ENCODE results near the gene ANTXR2. TPM values are rescaled to one million over a fixed set of nuclear protein-coding genes. Genes with fewer than 3 reads are reported as not detected.

Gene ANTXR2
- total and polyA plus RNA-seq, 4 experiments from 2014 or later, result 88.1 to 91.6 (median 90.7) TPM

- POLR2A ChIA-PET (ENCODE audit: partially characterized antibody), result no interaction called here
- Histone ChIP-seq H3K9me3 (ENCODE audit: control insufficient read depth in 1 of 2, low read length in 2 of 2) (no peaks in the 10 kb centered on the region), H3K4me1 (ENCODE audit: insufficient read depth, low read length) (no peaks in the 10 kb centered on the region), H3K27me3 (ENCODE audit: insufficient read depth, low read length) (no peaks in the 10 kb centered on the region), H3K27ac (ENCODE audit: low read depth, low read length) (no peak overlapping the region), H3K36me3 (ENCODE audit: insufficient read depth, low read length) (no peaks in the 10 kb centered on the region), H3K4me3 (ENCODE audit: low read length in 2 of 2) (no peak overlapping the region)
- H3K36me3 Mint-ChIP-seq, result no peaks in the 10 kb centered on the region
- intact Hi-C loops (cut with micrococcal nuclease), result no loop called here
- no peak overlapping the region for H3K4me3 Mint-ChIP-seq
- no peak for DNase-seq
- H3K4me1 Mint-ChIP-seq, result no peaks in the 10 kb centered on the region
- H3K27me3 Mint-ChIP-seq, result peaks cover 3 to 5% of the 10 kb centered on the region in 2 donors
- H3K9me3 Mint-ChIP-seq, result peaks cover 0 to 3% (median 0%) of the 10 kb centered on the region in 8 donors
- no peak overlapping the region for H3K27ac Mint-ChIP-seq
- CTCF ChIA-PET (ENCODE audit: partially characterized antibody), result no interaction called here
These were observed 200.3 kb downstream of the ANTXR2 start for GRCh38 chr4:79872738-79873137.

- intact Hi-C loops (cut with micrococcal nuclease), result no loop called here
- H3K36me3 ChIP-seq (ENCODE audit: insufficient read depth, low read length), result no peaks in the 10 kb centered on the region
- Mint-ChIP-seq H3K9me3 (no peaks in the 10 kb centered on the region), H3K27me3 (peaks cover 3 to 4% of the 10 kb centered on the region in 2 donors), H3K27ac (no peak overlapping the region), H3K4me1 (no peaks in the 10 kb centered on the region), H3K4me3 (no peak overlapping the region), H3K36me3 (no peaks in the 10 kb centered on the region)
- ChIA-PET POLR2A (ENCODE audit: partially characterized antibody) (no interaction called here), CTCF (ENCODE audit: partially characterized antibody) (no interaction called here)
- H3K4me1 ChIP-seq (ENCODE audit: insufficient read depth, low read length), result no peaks in the 10 kb centered on the region
- H3K9me3 ChIP-seq (ENCODE audit: control insufficient read depth in 1 of 2, low read length in 2 of 2), result no peaks in the 10 kb centered on the region
- H3K27me3 ChIP-seq (ENCODE audit: insufficient read depth, low read length), result no peaks in the 10 kb centered on the region
- H3K4me3 ChIP-seq (ENCODE audit: low read length in 2 of 2), result no peak overlapping the region
- DNase-seq, result no peak
- no peak overlapping the region for H3K27ac ChIP-seq (ENCODE audit: low read depth, low read length)
These were observed 201.1 kb downstream of the ANTXR2 start for GRCh38 chr4:79871961-79872360.

GRCh38 chr4:79869597-79870237 lies 203.3 kb downstream of the ANTXR2 start:
- no peaks in the 10 kb centered on the region for H3K4me1 Mint-ChIP-seq
- Histone ChIP-seq H3K4me3 (ENCODE audit: low read length in 2 of 2) (no peak overlapping the region), H3K9me3 (ENCODE audit: control insufficient read depth in 1 of 2, low read length in 2 of 2) (no peaks in the 10 kb centered on the region), H3K4me1 (ENCODE audit: insufficient read depth, low read length) (no peaks in the 10 kb centered on the region), H3K27ac (ENCODE audit: low read depth, low read length) (no peak overlapping the region), H3K27me3 (ENCODE audit: insufficient read depth, low read length) (no peaks in the 10 kb centered on the region), H3K36me3 (ENCODE audit: insufficient read depth, low read length) (no peaks in the 10 kb centered on the region)
- ChIA-PET POLR2A (ENCODE audit: partially characterized antibody) (no interaction called here), CTCF (ENCODE audit: partially characterized antibody) (no interaction called here)
- intact Hi-C loops (cut with micrococcal nuclease), result no loop called here
- peaks cover 3 to 4% of the 10 kb centered on the region in 2 donors for H3K27me3 Mint-ChIP-seq
- no peaks in the 10 kb centered on the region for H3K9me3 Mint-ChIP-seq
- H3K36me3 Mint-ChIP-seq, result no peaks in the 10 kb centered on the region
- no peak for DNase-seq
- H3K4me3 Mint-ChIP-seq, result no peak overlapping the region
- no peak overlapping the region for H3K27ac Mint-ChIP-seq

GRCh38 chr4:79865201-79865597 lies 207.8 kb downstream of the ANTXR2 start:
- ChIA-PET CTCF (ENCODE audit: partially characterized antibody) (no interaction called here), POLR2A (ENCODE audit: partially characterized antibody) (no interaction called here)
- no peaks in the 10 kb centered on the region for H3K9me3 Mint-ChIP-seq

GRCh38 chr4:79864500-79865200 lies 208.4 kb downstream of the ANTXR2 start:
- ChIA-PET POLR2A (ENCODE audit: partially characterized antibody) (no interaction called here), CTCF (ENCODE audit: partially characterized antibody) (no interaction called here)
- Mint-ChIP-seq H3K27ac (no peak overlapping the region), H3K9me3 (no peaks in the 10 kb centered on the region), H3K4me3 (no peak overlapping the region), H3K36me3 (no peaks in the 10 kb centered on the region), H3K4me1 (no peaks in the 10 kb centered on the region), H3K27me3 (peaks cover 4% of the 10 kb centered on the region in 2 donors)
- Histone ChIP-seq H3K4me3 (ENCODE audit: low read length in 2 of 2) (no peak overlapping the region), H3K27ac (ENCODE audit: low read depth, low read length) (no peak overlapping the region), H3K4me1 (ENCODE audit: insufficient read depth, low read length) (no peaks in the 10 kb centered on the region), H3K9me3 (ENCODE audit: control insufficient read depth in 1 of 2, low read length in 2 of 2) (no peaks in the 10 kb centered on the region), H3K27me3 (ENCODE audit: insufficient read depth, low read length) (no peaks in the 10 kb centered on the region), H3K36me3 (ENCODE audit: insufficient read depth, low read length) (no peaks in the 10 kb centered on the region)
- no peak for DNase-seq
- intact Hi-C loops (cut with micrococcal nuclease), result no loop called here

More at GRCh38 chr4:79865201-79865597, 207.8 kb downstream of the ANTXR2 start:
- Histone ChIP-seq H3K4me1 (ENCODE audit: insufficient read depth, low read length) (no peaks in the 10 kb centered on the region), H3K27me3 (ENCODE audit: insufficient read depth, low read length) (no peaks in the 10 kb centered on the region), H3K4me3 (ENCODE audit: low read length in 2 of 2) (no peak overlapping the region), H3K27ac (ENCODE audit: low read depth, low read length) (no peak overlapping the region), H3K9me3 (ENCODE audit: control insufficient read depth in 1 of 2, low read length in 2 of 2) (no peaks in the 10 kb centered on the region), H3K36me3 (ENCODE audit: insufficient read depth, low read length) (no peaks in the 10 kb centered on the region)
- peaks cover 4% of the 10 kb centered on the region in 2 donors for H3K27me3 Mint-ChIP-seq
- H3K4me1 Mint-ChIP-seq, result no peaks in the 10 kb centered on the region
- intact Hi-C loops (cut with micrococcal nuclease), result no loop called here
- H3K4me3 Mint-ChIP-seq, result no peak overlapping the region
- H3K27ac Mint-ChIP-seq, result no peak overlapping the region
- no peaks in the 10 kb centered on the region for H3K36me3 Mint-ChIP-seq
- DNase-seq, result no peak

GRCh38 chr4:79863333-79863732 lies 209.7 kb downstream of the ANTXR2 start:
- CTCF ChIA-PET (ENCODE audit: partially characterized antibody), result no interaction called here
- Histone ChIP-seq H3K27ac (ENCODE audit: low read depth, low read length) (no peak overlapping the region), H3K27me3 (ENCODE audit: insufficient read depth, low read length) (no peaks in the 10 kb centered on the region), H3K4me1 (ENCODE audit: insufficient read depth, low read length) (no peaks in the 10 kb centered on the region), H3K9me3 (ENCODE audit: control insufficient read depth in 1 of 2, low read length in 2 of 2) (no peaks in the 10 kb centered on the region), H3K36me3 (ENCODE audit: insufficient read depth, low read length) (no peaks in the 10 kb centered on the region), H3K4me3 (ENCODE audit: low read length in 2 of 2) (no peak overlapping the region)
- Mint-ChIP-seq H3K4me1 (no peaks in the 10 kb centered on the region), H3K27ac (no peak overlapping the region), H3K4me3 (no peak overlapping the region), H3K27me3 (peaks cover 1 to 2% of the 10 kb centered on the region in 2 donors), H3K36me3 (no peaks in the 10 kb centered on the region), H3K9me3 (no peaks in the 10 kb centered on the region)
- intact Hi-C loops (cut with micrococcal nuclease), result no loop called here
- DNase-seq, result no peak
- POLR2A ChIA-PET (ENCODE audit: partially characterized antibody), result no interaction called here

GRCh38 chr4:79862821-79863220 lies 210.2 kb downstream of the ANTXR2 start:
- intact Hi-C loops (cut with micrococcal nuclease), result no loop called here
- no peaks in the 10 kb centered on the region for H3K4me1 Mint-ChIP-seq
- no peak overlapping the region for H3K4me3 Mint-ChIP-seq
- H3K27ac Mint-ChIP-seq, result no peak overlapping the region
- H3K36me3 Mint-ChIP-seq, result no peaks in the 10 kb centered on the region
- H3K9me3 Mint-ChIP-seq, result no peaks in the 10 kb centered on the region
- Histone ChIP-seq H3K36me3 (ENCODE audit: insufficient read depth, low read length) (no peaks in the 10 kb centered on the region), H3K9me3 (ENCODE audit: control insufficient read depth in 1 of 2, low read length in 2 of 2) (no peaks in the 10 kb centered on the region), H3K27me3 (ENCODE audit: insufficient read depth, low read length) (no peaks in the 10 kb centered on the region), H3K4me3 (ENCODE audit: low read length in 2 of 2) (no peak overlapping the region), H3K27ac (ENCODE audit: low read depth, low read length) (no peak overlapping the region), H3K4me1 (ENCODE audit: insufficient read depth, low read length) (no peaks in the 10 kb centered on the region)
- ChIA-PET POLR2A (ENCODE audit: partially characterized antibody) (no interaction called here), CTCF (ENCODE audit: partially characterized antibody) (no interaction called here)
- H3K27me3 Mint-ChIP-seq, result peaks cover 1 to 2% of the 10 kb centered on the region in 2 donors
- no peak for DNase-seq

All from CD4-positive, alpha-beta memory T cell (primary cell).